Endodermal cell (in vitro differentiated cells): ENCODE data around the gene ZBTB49. TPM values are rescaled to one million over a fixed set of nuclear protein-coding genes. Genes with fewer than 3 reads are reported as not detected.

Experiments
- DNase-seq: peaks from one replicate; pipeline ENCODE4 v3.0.0-alpha.2; 2017
- H3K27ac ChIP-seq: 2 replicates; pipeline ENCODE4 v1.5.1; 2013; ENCODE audit warnings: mild to moderate bottlenecking, low read depth, low read length, moderate library complexity
- H3K27me3 ChIP-seq: 2 replicates; pipeline ENCODE4 v1.6.1; 2013; ENCODE audit warnings: mild to moderate bottlenecking, low read length, moderate library complexity; ENCODE audit not compliant: insufficient read depth, control insufficient read depth, poor library complexity, severe bottlenecking
- H3K36me3 ChIP-seq: 2 replicates; pipeline ENCODE4 v1.7.0; 2013; ENCODE audit warnings: mild to moderate bottlenecking, low read length, moderate library complexity; ENCODE audit not compliant: control insufficient read depth, insufficient read depth
- H3K4me1 ChIP-seq: one replicate; pipeline ENCODE4 v1.7.0; 2013; ENCODE audit warnings: low read length; ENCODE audit not compliant: control insufficient read depth, insufficient read depth
- H3K4me3 ChIP-seq: 2 replicates; pipeline ENCODE4 v1.5.1; 2013; ENCODE audit warnings: mild to moderate bottlenecking, low read length, moderate library complexity
- H3K9ac ChIP-seq: 2 replicates; pipeline ENCODE4 v1.6.1; 2013; ENCODE audit warnings: mild to moderate bottlenecking, low read length, moderate library complexity; ENCODE audit not compliant: poor library complexity, severe bottlenecking; ENCODE audit errors: extremely low read depth
- H3K9me3 ChIP-seq: 2 replicates; pipeline ENCODE4 v1.6.1; 2013; ENCODE audit warnings: mild to moderate bottlenecking, low read length, moderate library complexity; ENCODE audit not compliant: control insufficient read depth
- H3K27ac Mint-ChIP-seq: 2 replicates; pipeline ENCODE4 v1.8.0; 2020; ENCODE audit warnings: mixed read lengths
- H3K27me3 Mint-ChIP-seq: 2 replicates; pipeline ENCODE4 v1.8.0; 2021; ENCODE audit warnings: mild to moderate bottlenecking, mixed read lengths; ENCODE audit not compliant: insufficient read depth
- H3K36me3 Mint-ChIP-seq: 2 replicates; pipeline ENCODE4 v1.8.0; 2020; ENCODE audit warnings: low read depth, mixed read lengths
- H3K4me1 Mint-ChIP-seq: 2 replicates; pipeline ENCODE4 v1.8.0; 2020; ENCODE audit warnings: mixed read lengths
- H3K4me3 Mint-ChIP-seq: 2 replicates; pipeline ENCODE4 v1.8.0; 2020; ENCODE audit warnings: mild to moderate bottlenecking, moderate library complexity, mixed read lengths
- H3K9me3 Mint-ChIP-seq: 2 replicates; pipeline ENCODE4 v1.8.0; 2020; ENCODE audit warnings: mild to moderate bottlenecking, mixed read lengths
- WGBS, 2 experiments: methylation state at CpG; one replicate each; pipeline versions ENCODE4 v1.1.5 to v1.1.7; 2013; ENCODE audit warnings: missing lambda C conversion rate in 2 of 2, mixed read lengths in 1 of 2; ENCODE audit not compliant: insufficient coverage in 1 of 2, insufficient read length in 1 of 2; 5-methylcytosine and 5-hydroxymethylcytosine counted together
- total RNA-seq, 2 donors: library from RNA; stranded (reverse); fragmentation: NEBNext Ultra II Directional in 1 of 2; extraction: Animal tissue kit (Norgen Biotek cat#: 25700) in 1 of 2; gene quantifications; 2 replicates in 1 of 2; 3 replicates in 1 of 2; pipeline ENCODE4 v1.2.1, GENCODE V29; 2021
- TF ChIP-seq, protein P1 (sequence below): fragments of 200-600 bp; sonication (generic); conservative IDR thresholded peaks from 2 replicates; pipeline ENCODE4 v1.5.0; 2021; ENCODE audit warnings: antibody characterized with exemption, mild to moderate bottlenecking

ZBTB49 gene
- total RNA-seq, 2 donors from 2014 or later: 5.9 to 8.0 TPM

DNA sequence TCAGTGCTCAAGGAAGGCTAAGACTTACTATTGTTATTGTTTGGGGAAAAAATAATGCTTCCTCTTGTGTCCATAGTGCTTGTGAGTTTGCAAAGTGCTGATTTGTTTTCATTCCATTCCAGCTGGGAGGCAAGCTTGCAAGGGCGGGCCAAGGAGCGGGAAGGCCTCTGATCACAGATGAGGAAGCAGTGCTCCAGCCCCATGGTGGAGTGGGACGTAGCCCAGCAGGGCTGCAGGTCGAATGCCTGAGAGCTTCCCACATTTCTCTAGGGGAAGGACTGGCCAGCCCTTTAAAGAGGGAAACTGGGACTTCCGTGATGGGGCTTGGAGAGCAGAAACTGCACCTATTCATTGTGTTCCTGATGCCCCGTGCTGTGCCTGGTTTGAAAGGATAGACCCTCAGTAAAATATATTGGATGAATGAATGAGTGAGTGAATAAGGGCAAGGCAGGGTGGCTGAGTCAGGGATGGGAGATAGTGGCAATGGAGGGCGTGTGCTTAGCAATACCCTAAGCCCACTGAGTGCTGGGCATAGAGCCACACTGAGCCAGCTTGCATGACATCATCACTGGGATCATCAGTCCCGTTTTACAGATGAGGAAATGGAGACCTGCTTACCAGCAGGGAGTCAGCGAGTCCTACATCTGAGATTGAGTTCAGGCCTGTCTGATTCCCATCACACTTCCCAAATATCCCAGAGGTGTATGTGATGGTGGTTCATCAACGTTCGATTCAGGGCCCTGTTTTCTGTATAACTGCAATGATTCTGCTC is 78.9 kb downstream of the ZBTB49 start:
- H3K4me3 Mint-ChIP-seq: no peak overlapping the region
- H3K36me3 ChIP-seq: no peaks in the 10 kb centered on the region
- peaks cover 8% of the 10 kb centered on the region for H3K4me1 Mint-ChIP-seq
- DNase-seq: no peak
- no peak overlapping the region for H3K4me3 ChIP-seq
- TF ChIP-seq, protein P1, sequence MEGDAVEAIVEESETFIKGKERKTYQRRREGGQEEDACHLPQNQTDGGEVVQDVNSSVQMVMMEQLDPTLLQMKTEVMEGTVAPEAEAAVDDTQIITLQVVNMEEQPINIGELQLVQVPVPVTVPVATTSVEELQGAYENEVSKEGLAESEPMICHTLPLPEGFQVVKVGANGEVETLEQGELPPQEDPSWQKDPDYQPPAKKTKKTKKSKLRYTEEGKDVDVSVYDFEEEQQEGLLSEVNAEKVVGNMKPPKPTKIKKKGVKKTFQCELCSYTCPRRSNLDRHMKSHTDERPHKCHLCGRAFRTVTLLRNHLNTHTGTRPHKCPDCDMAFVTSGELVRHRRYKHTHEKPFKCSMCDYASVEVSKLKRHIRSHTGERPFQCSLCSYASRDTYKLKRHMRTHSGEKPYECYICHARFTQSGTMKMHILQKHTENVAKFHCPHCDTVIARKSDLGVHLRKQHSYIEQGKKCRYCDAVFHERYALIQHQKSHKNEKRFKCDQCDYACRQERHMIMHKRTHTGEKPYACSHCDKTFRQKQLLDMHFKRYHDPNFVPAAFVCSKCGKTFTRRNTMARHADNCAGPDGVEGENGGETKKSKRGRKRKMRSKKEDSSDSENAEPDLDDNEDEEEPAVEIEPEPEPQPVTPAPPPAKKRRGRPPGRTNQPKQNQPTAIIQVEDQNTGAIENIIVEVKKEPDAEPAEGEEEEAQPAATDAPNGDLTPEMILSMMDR: no peak
- no peaks in the 10 kb centered on the region for H3K36me3 Mint-ChIP-seq
- H3K4me1 ChIP-seq: no peaks in the 10 kb centered on the region
- H3K27ac Mint-ChIP-seq: no peak overlapping the region
- no peak overlapping the region for H3K9ac ChIP-seq
- WGBS, 2 experiments: 88 to 98% methylated on average over 6 to 11 of the region's 11 CpGs
- peaks cover 10% of the 10 kb centered on the region for H3K9me3 ChIP-seq
- peaks cover 11% of the 10 kb centered on the region for H3K9me3 Mint-ChIP-seq
- no peak overlapping the region for H3K27ac ChIP-seq
- no peaks in the 10 kb centered on the region for H3K27me3 ChIP-seq
- peaks cover 26% of the 10 kb centered on the region for H3K27me3 Mint-ChIP-seq

Other genes with a start within 250 kb of the ZBTB49 start
- not detected for gene OTOP1, start 63.3 kb upstream of the ZBTB49 start, total RNA-seq
- gene TMEM128, start 42.0 kb upstream of the ZBTB49 start, total RNA-seq: 10 to 100 TPM; 26.0 to 31.3 TPM
- 10 to 100 TPM; 23.7 to 26.3 TPM for gene LYAR, start 97 bp upstream of the ZBTB49 start, total RNA-seq
- gene NSG1, start 96.9 kb downstream of the ZBTB49 start, total RNA-seq: 1 to 10 TPM; 1.8 to 6.0 TPM